NT2/D1 (cell line): ENCODE results near the gene RUNX1.
"Not testable (repeated sequence)": the region's sequence is repeated elsewhere in the genome, so short reads cannot be mapped to it uniquely, and the experiment has no call there.

Source experiments
- DNase-seq: peaks from one replicate; pipeline ENCODE4 v3.0.0-alpha.2; 2011; ENCODE audit warnings: low read depth, low spot score
- H3K27me3 ChIP-seq: 2 replicates; pipeline ENCODE4 v1.6.0; 2011; ENCODE audit warnings: mild to moderate bottlenecking; ENCODE audit not compliant: insufficient read length, insufficient read depth
- H3K36me3 ChIP-seq: 2 replicates; pipeline ENCODE4 v1.6.1; 2011; ENCODE audit warnings: mild to moderate bottlenecking, low read length, mixed read lengths; ENCODE audit not compliant: insufficient read depth, insufficient read length
- H3K4me1 ChIP-seq: 2 replicates; pipeline ENCODE4 v1.5.1; 2011; ENCODE audit not compliant: insufficient read depth, insufficient read length
- H3K4me3 ChIP-seq: 2 replicates; pipeline ENCODE4 v1.5.1; 2011; ENCODE audit warnings: low read depth; ENCODE audit not compliant: insufficient read length
- H3K9ac ChIP-seq: 2 replicates; pipeline ENCODE4 v1.6.0; 2011; ENCODE audit warnings: low read depth; ENCODE audit not compliant: insufficient read length
- H3K9me3 ChIP-seq: 2 replicates; pipeline ENCODE4 v1.5.1; 2011; ENCODE audit warnings: mild to moderate bottlenecking, low read length; ENCODE audit not compliant: insufficient read depth
- SUZ12 ChIP-seq: IDR thresholded peaks from 2 replicates; pipeline ENCODE4 v1.6.1; 2011; ENCODE audit not compliant: insufficient read length, insufficient read depth; ENCODE audit errors: extremely low read depth
- YY1 ChIP-seq: IDR thresholded peaks from 2 replicates; pipeline ENCODE4 v1.6.1; 2011; ENCODE audit not compliant: insufficient read length, insufficient read depth
- ZNF274 ChIP-seq: IDR thresholded peaks from 2 replicates; pipeline ENCODE4 v1.6.1; 2011; ENCODE audit warnings: mild to moderate bottlenecking, low read depth, low read length

RUNX1 gene

DNA sequence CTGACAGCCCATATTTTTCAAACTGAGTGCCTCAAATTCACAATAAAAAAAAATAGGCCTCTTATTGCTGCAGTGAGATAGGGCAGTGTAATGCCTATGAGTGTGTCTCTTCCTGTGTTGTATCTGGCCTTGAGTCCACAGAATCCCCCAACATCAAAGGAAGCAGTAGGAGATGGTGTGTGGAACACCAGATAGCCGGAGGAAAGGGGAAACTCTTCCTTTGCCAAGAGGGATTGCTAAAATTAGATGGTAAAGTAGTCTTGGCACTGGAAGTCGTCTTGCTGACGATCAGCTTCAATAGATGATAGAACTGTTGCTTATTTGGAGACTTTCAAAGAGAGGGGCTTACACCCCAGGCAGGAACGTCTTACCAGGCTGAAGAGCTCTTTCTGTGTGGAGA lies 51.8 kb downstream of the RUNX1 start:
- Histone ChIP-seq H3K9ac (no peak overlapping the region), H3K9me3 (no peaks in the 10 kb centered on the region), H3K36me3 (no peaks in the 10 kb centered on the region), H3K4me1 (no peaks in the 10 kb centered on the region), H3K27me3 (peaks cover 2% of the 10 kb centered on the region), H3K4me3 (no peak overlapping the region)
- TF ChIP-seq SUZ12 (no peak), ZNF274 (no peak), YY1 (no peak)
- DNase-seq = no peak

GRCh38 chr21:34996304-34997101 lies 52.6 kb downstream of the RUNX1 start:
- TF ChIP-seq YY1 = no peak
- TF ChIP-seq SUZ12 = no peak
- no peak for TF ChIP-seq ZNF274
- Histone ChIP-seq H3K27me3 (peaks cover 2% of the 10 kb centered on the region), H3K9ac (no peak overlapping the region), H3K9me3 (no peaks in the 10 kb centered on the region), H3K36me3 (no peaks in the 10 kb centered on the region), H3K4me3 (no peak overlapping the region), H3K4me1 (no peaks in the 10 kb centered on the region)
- DNase-seq = no peak

DNA sequence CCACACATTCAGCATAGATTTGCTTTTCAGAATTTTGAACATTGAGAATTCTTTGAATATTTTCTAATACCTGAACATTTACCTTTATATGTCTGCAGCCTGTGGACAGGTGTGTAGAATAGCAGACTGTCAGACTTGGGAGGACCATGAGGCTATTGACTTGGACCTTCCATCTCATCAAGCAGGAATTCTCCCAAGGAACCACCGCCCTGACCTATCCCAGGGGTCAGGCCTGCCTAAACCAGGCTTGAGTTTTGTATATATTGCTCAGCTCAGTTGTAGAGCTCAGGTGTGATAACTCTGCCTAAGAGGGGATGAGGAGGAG lies 53.2 kb downstream of the RUNX1 start:
- Histone ChIP-seq H3K4me3 (no peak overlapping the region), H3K27me3 (peaks cover 2% of the 10 kb centered on the region), H3K36me3 (no peaks in the 10 kb centered on the region), H3K9me3 (no peaks in the 10 kb centered on the region), H3K4me1 (no peaks in the 10 kb centered on the region), H3K9ac (no peak overlapping the region)
- no peak for DNase-seq
- TF ChIP-seq YY1 (no peak), SUZ12 (no peak), ZNF274 (no peak)

DNA sequence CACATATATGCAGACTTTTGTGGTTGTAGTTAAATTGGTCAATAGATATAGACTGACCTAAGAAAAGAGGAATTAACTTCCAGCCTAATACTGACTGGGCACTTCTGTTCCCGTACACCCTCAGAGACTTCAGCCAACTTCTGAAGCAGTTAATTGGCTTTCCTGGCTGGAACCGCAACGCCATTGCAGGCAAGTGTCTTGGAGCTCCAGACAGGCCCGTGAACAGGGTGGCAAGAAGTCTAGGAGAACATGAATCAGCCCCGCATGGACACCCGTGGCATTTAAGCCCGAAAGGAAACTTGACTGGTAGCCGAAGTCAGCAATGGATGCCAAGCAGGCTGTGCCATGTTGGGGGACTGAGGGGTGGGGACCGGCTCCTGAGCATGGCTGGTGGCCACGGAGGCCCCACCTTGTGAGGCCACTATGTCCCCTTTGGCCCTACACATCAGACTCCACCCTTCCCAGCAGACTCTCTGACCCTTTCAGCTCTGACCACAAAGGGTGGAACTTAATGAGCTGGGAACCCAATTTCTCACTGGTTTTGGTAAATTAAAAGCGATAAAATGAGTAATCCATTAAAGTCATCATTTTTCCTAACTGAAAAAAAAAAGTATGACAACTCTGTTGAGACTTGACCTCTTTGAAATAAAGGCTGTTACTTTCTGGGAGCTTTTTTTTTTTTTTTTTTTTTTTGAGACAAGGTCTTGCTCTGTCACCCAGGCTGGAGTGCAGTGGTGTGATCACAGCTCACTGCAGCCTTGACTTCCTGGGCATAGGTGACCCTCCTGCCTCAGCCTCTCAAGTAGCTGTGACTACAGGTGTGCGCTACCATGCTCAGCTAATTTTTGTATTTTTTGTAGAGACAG lies 54.1 kb downstream of the RUNX1 start:
- no peaks in the 10 kb centered on the region for H3K4me1 ChIP-seq
- no peaks in the 10 kb centered on the region for H3K36me3 ChIP-seq
- H3K9ac ChIP-seq = no peak overlapping the region
- no peaks in the 10 kb centered on the region for H3K9me3 ChIP-seq
- peaks cover 2% of the 10 kb centered on the region for H3K27me3 ChIP-seq
- no peak for DNase-seq
- H3K4me3 ChIP-seq = no peak overlapping the region
- TF ChIP-seq YY1 = no peak
- TF ChIP-seq ZNF274 = no peak
- TF ChIP-seq SUZ12 = no peak

DNA sequence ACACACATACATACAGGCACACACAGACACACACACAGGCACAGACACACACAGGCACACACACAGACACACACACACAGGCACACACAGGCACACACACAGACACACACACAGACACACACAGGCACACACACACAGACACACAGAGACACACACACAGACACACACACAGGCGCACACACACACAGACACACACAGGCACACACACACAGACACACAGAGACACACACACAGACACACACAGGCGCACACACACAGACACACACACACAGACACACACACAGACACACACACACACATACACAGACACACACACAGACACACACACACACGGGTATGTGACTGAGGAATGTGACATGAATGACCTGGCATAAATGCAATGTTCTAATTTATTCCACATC lies 55.6 kb downstream of the RUNX1 start:
- H3K4me1 ChIP-seq, H3K36me3 ChIP-seq, H3K9ac ChIP-seq, DNase-seq, H3K9me3 ChIP-seq, H3K4me3 ChIP-seq: not testable (repeated sequence)
- peaks cover 12% of the 10 kb centered on the region for H3K27me3 ChIP-seq

- no peak overlapping the region for H3K4me3 ChIP-seq
- H3K9ac ChIP-seq = no peak overlapping the region
- H3K9me3 ChIP-seq = no peaks in the 10 kb centered on the region
- H3K36me3 ChIP-seq = no peaks in the 10 kb centered on the region
- TF ChIP-seq YY1 = no peak
- TF ChIP-seq ZNF274 = no peak
- no peak for TF ChIP-seq SUZ12
- no peak for DNase-seq
- no peaks in the 10 kb centered on the region for H3K4me1 ChIP-seq
- H3K27me3 ChIP-seq = peaks cover 18% of the 10 kb centered on the region
Measured at GRCh38 chr21:34992736-34993398, 56.2 kb downstream of the RUNX1 start.

DNA sequence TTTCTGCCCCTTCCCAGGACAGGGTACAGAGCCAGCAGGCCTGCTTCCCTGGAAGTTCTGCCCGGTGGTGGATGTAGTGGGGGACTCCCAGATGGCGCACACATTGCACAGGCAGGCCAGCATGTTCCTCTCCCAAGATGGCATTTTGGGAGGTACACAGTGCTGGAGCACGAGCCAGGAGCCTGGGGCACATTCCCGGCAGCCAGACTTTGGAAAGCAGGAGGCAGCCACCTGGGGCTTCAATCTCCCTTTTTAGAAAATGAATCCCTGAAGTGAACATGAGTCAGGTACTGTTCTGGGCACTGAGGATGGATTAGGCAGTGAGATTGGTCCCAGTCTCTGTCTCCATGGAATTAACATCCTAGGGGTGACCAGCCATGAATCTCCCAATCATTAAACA lies 56.9 kb downstream of the RUNX1 start:
- Histone ChIP-seq H3K4me1 (no peaks in the 10 kb centered on the region), H3K9ac (no peak overlapping the region), H3K27me3 (peaks cover 23% of the 10 kb centered on the region), H3K9me3 (no peaks in the 10 kb centered on the region), H3K4me3 (no peak overlapping the region), H3K36me3 (no peaks in the 10 kb centered on the region)
- TF ChIP-seq ZNF274 = no peak
- TF ChIP-seq YY1 = no peak
- DNase-seq = no peak
